HepG2 (cell line): Measurements from ENCODE around the gene BOLL. TPM values are rescaled to one million over a fixed set of nuclear protein-coding genes. Genes with fewer than 3 reads are reported as not detected.

Experiments used
- ATAD3A ChIP-seq: sonication (generic); formaldehyde crosslinking; IDR thresholded peaks from 2 replicates; pipeline ENCODE4 v1.4.0; 2020; ENCODE audit warnings: missing genetic modification reagents
- CBX2 ChIP-seq, 2 experiments: fragments of 200-600 bp in 1 of 2; sonication (generic); formaldehyde crosslinking in 1 of 2; IDR thresholded peaks; 2 replicates each; pipeline versions ENCODE4 v1.7.0 to v1.8.1; 2018 to 2022; ENCODE audit warnings: low read depth in 2 of 2, low read length in 1 of 2, mild to moderate bottlenecking in 1 of 2, missing genetic modification reagents in 1 of 2
- CHD2 ChIP-seq: IDR thresholded peaks from 2 replicates; pipeline ENCODE4 v1.6.1; 2011; ENCODE audit warnings: low read depth, low read length, improper control_type of control experiment
- EHMT2 ChIP-seq: fragments of 200-600 bp; sonication (generic); IDR thresholded peaks from 2 replicates; pipeline ENCODE4 v1.7.0; 2017; ENCODE audit warnings: antibody characterized with exemption, low read depth, low read length, borderline replicate concordance
- ERF ChIP-seq: IDR thresholded peaks from 2 replicates; pipeline ENCODE4 v1.6.1; 2018; ENCODE audit warnings: missing biosample characterization, missing genetic modification reagents
- GATAD2A ChIP-seq: IDR thresholded peaks from 2 replicates; pipeline ENCODE4 v1.6.1; 2016
- GFI1 ChIP-seq: sonication (generic); formaldehyde crosslinking; IDR thresholded peaks from 2 replicates; pipeline ENCODE4 v1.5.0; 2020; ENCODE audit warnings: missing genetic modification reagents, mild to moderate bottlenecking, borderline replicate concordance
- PAF1 ChIP-seq: IDR thresholded peaks from 2 replicates; pipeline ENCODE4 v1.6.1; 2016; ENCODE audit warnings: missing genetic modification reagents, missing compliant biosample characterization
- PAX8 ChIP-seq: sonication (generic); formaldehyde crosslinking; IDR thresholded peaks from 2 replicates; pipeline ENCODE4 v1.8.0; 2022; ENCODE audit warnings: mild to moderate bottlenecking, missing genetic modification reagents, borderline replicate concordance
- PRMT3 ChIP-seq: sonication (generic); formaldehyde crosslinking; IDR thresholded peaks from 2 replicates; pipeline ENCODE4 v1.8.1; 2022; ENCODE audit warnings: low read depth, mild to moderate bottlenecking, moderate library complexity, missing genetic modification reagents, borderline replicate concordance
- RNF2 ChIP-seq: fragments of 450-650 bp; conservative IDR thresholded peaks from 2 replicates; pipeline ENCODE4 v1.6.1; 2016; ENCODE audit warnings: low read depth
- RXRB ChIP-seq: IDR thresholded peaks from 2 replicates; pipeline ENCODE4 v1.6.1; 2016; ENCODE audit warnings: borderline replicate concordance, missing genetic modification reagents, missing compliant biosample characterization
- TBL1XR1 ChIP-seq: fragments of 150-350 bp; IDR thresholded peaks from 2 replicates; pipeline ENCODE4 v1.6.1; 2014; ENCODE audit warnings: borderline replicate concordance, low read length; ENCODE audit not compliant: partially characterized antibody
- TEAD3 ChIP-seq: optimal IDR thresholded peaks from 2 replicates; pipeline ENCODE3; 2016; ENCODE audit warnings: borderline replicate concordance
- YEATS2 ChIP-seq: sonication (generic); formaldehyde crosslinking; IDR thresholded peaks from 2 replicates; pipeline ENCODE4 v1.4.0; 2020; ENCODE audit warnings: missing genetic modification reagents, borderline replicate concordance
- YEATS4 ChIP-seq: sonication (generic); formaldehyde crosslinking; IDR thresholded peaks from 2 replicates; pipeline ENCODE4 v1.4.0; 2020; ENCODE audit warnings: missing genetic modification reagents, borderline replicate concordance
- ZFAT ChIP-seq: sonication (generic); formaldehyde crosslinking; conservative IDR thresholded peaks from 2 replicates; pipeline ENCODE4 v1.8.1; 2023; ENCODE audit warnings: missing genetic modification reagents, inconsistent platforms
- ZHX1 ChIP-seq: sonication (generic); formaldehyde crosslinking; IDR thresholded peaks from 2 replicates; pipeline ENCODE4 v1.8.1; 2022; ENCODE audit warnings: low read depth, mild to moderate bottlenecking, missing genetic modification reagents
- ZKSCAN8 ChIP-seq: IDR thresholded peaks from 2 replicates; pipeline ENCODE4 v1.6.1; 2016; ENCODE audit warnings: borderline replicate concordance, missing genetic modification reagents, missing compliant biosample characterization
- ZNF263 ChIP-seq: sonication (generic); formaldehyde crosslinking; IDR thresholded peaks from 2 replicates; pipeline ENCODE4 v1.4.0; 2020; ENCODE audit warnings: missing genetic modification reagents
- ZNF414 ChIP-seq: sonication (generic); formaldehyde crosslinking; IDR thresholded peaks from 2 replicates; pipeline ENCODE4 v1.5.0; 2020; ENCODE audit warnings: missing genetic modification reagents
- ZNF446 ChIP-seq: sonication (generic); formaldehyde crosslinking; IDR thresholded peaks from 2 replicates; pipeline ENCODE4 v1.5.0; 2020; ENCODE audit warnings: mild to moderate bottlenecking, missing genetic modification reagents
- ZNF614 ChIP-seq: IDR thresholded peaks from 2 replicates; pipeline ENCODE4 v1.6.1; 2018; ENCODE audit warnings: missing biosample characterization, missing genetic modification reagents, inconsistent platforms, borderline replicate concordance
- ZNF788 ChIP-seq: sonication (generic); formaldehyde crosslinking; IDR thresholded peaks from 2 replicates; pipeline ENCODE4 v1.5.0; 2020; ENCODE audit warnings: mild to moderate bottlenecking, missing genetic modification reagents, borderline replicate concordance
- ZNF792 ChIP-seq: IDR thresholded peaks from 2 replicates; pipeline ENCODE4 v1.6.1; 2016
- ZZZ3 ChIP-seq: sonication (generic); formaldehyde crosslinking; IDR thresholded peaks from 2 replicates; pipeline ENCODE4 v1.4.0; 2020; ENCODE audit warnings: missing genetic modification reagents, mild to moderate bottlenecking, borderline replicate concordance
- polyA plus RNA-seq, 8 experiments: library from polyadenylated mRNA; depleted of rRNA in 3 of 8; stranded (reverse) in 7 of 8; unstranded in 1 of 8; fragments of >200 nt; fragmentation: Illumina TruSeq in 4 of 8; extraction: Trizol in 4 of 8; gene quantifications; 2 replicates each; pipeline versions ENCODE4 v1.2.1 to v1.2.3, GENCODE V29; 2011 to 2016; ENCODE audit warnings: low read depth in 4 of 8, missing spikeins in 1 of 8, mixed read lengths in 1 of 8; ENCODE audit not compliant: insufficient read depth in 1 of 8
- total RNA-seq, 5 experiments: library from RNA; depleted of rRNA; stranded (reverse); fragments of >200 nt; fragmentation: Illumina TruSeq; extraction: Trizol; gene quantifications; 2 replicates each; pipeline ENCODE4 v1.2.3, GENCODE V29; 2016; ENCODE audit warnings: low read depth in 1 of 5
- TF ChIP-seq, protein P1 (sequence below): sonication (generic); formaldehyde crosslinking; IDR thresholded peaks from 2 replicates; pipeline ENCODE4 v1.5.1; 2020; ENCODE audit warnings: missing genetic modification reagents, mild to moderate bottlenecking, borderline replicate concordance

The BOLL gene
- total and polyA plus RNA-seq, 2 of the 13 experiments (the other 11 are each of a cell fraction or from before 2014, with no cell fraction given), result not detected

- TF ChIP-seq ZFAT (CRISPR knock-in tag) (peak; percentile 80; the same call in 1 of the 2 replicates), ZHX1 (CRISPR knock-in tag) (peak; percentile 14; the same call in 1 of the 2 replicates), ATAD3A (CRISPR knock-in tag) (no peak), ZNF792 (CRISPR knock-in tag) (peak; percentile 10; the same call in 1 of the 2 replicates), ZNF263 (no peak), RNF2 (peak; percentile 49), ZNF614 (0 out of 2 replicates have a peak, but pooled peaks have one; percentile 5), TBL1XR1 (no peak), GATAD2A (CRISPR knock-in tag) (no peak), YEATS2 (no peak), PAX8 (CRISPR knock-in tag) (no peak), ERF (CRISPR knock-in tag) (no peak), ZNF414 (CRISPR knock-in tag) (0 out of 2 replicates have a peak, but pooled peaks have one; percentile 28), PAF1 (no peak), YEATS4 (CRISPR knock-in tag) (no peak), ZNF788 (no peak), RXRB (no peak), TEAD3 (CRISPR knock-in tag) (no peak), GFI1 (0 out of 2 replicates have a peak, but pooled peaks have one; percentile 9), PRMT3 (CRISPR knock-in tag) (no peak), ZZZ3 (CRISPR knock-in tag) (no peak; the same call in 1 of the 2 replicates), ZNF446 (CRISPR knock-in tag) (0 out of 2 replicates have a peak, but pooled peaks have one; percentile 4), ZKSCAN8 (CRISPR knock-in tag) (0 out of 2 replicates have a peak, but pooled peaks have one; percentile 10), EHMT2 (peak; percentile 3; the same call in 1 of the 2 replicates), CBX2 (IDR thresholded peaks at IDR 0.05; ENCODE audit: low read depth, low read length) (peak; percentile 92), CBX2 (CRISPR knock-in tag; IDR thresholded peaks at IDR 0.05; ENCODE audit: low read depth) (no peak), CHD2 (no peak)
- TF ChIP-seq, protein P1, sequence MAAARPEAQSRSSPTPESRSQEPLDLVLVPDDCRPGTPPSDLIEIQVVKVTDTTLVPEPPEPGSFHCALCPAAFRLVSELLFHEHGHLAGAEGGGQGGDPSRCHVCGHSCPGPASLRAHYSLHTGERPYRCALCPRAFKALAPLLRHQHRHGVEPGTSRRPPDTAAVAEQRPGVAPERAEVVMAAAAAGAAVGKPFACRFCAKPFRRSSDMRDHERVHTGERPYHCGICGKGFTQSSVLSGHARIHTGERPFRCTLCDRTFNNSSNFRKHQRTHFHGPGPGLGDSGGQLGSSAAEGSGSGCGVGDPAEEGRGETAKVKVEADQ (CRISPR knock-in tag), result 0 out of 2 replicates have a peak, but pooled peaks have one; percentile 28
These were observed 80.5 kb downstream of the BOLL start (continued) for GRCh38 chr2:197704434-197705120.
